ENCODE data around the gene OR5B12. TPM values are rescaled to one million over a fixed set of nuclear protein-coding genes. Genes with fewer than 3 reads are reported as not detected.
"Not testable (repeated sequence)": the region's sequence is repeated elsewhere in the genome, so short reads cannot be mapped to it uniquely, and the experiment has no call there.

Gene OR5B12
- total RNA-seq, 1 donor from 2014 or later, result not detected

DNA sequence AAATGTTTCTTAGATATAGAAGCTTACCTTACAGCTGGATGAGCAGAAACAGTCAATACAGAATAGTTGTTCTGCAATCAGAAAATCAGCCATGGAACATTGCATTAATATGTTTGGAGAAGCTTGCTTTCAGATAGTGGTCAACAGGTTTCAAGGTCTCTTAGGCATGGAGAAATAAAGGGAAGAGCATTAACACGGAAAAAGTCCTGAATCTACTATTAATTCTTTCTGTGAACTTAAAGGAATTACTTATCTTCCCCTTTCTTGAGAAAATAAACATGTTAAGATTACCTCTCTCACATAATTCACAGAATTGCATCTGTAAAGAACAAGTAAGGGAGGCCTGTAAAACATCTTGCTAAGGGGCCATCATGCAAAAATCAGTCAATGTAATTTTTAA lies 35.3 kb downstream of the OR5B12 start, which contains the start of gene OR5B3:
Gene OR5B3 (minus strand): TSS at position 101 of the 400 bp plus-strand sequence. CDS start 3,465 bp downstream, outside the sequence.
- TF ChIP-seq, protein P1, sequence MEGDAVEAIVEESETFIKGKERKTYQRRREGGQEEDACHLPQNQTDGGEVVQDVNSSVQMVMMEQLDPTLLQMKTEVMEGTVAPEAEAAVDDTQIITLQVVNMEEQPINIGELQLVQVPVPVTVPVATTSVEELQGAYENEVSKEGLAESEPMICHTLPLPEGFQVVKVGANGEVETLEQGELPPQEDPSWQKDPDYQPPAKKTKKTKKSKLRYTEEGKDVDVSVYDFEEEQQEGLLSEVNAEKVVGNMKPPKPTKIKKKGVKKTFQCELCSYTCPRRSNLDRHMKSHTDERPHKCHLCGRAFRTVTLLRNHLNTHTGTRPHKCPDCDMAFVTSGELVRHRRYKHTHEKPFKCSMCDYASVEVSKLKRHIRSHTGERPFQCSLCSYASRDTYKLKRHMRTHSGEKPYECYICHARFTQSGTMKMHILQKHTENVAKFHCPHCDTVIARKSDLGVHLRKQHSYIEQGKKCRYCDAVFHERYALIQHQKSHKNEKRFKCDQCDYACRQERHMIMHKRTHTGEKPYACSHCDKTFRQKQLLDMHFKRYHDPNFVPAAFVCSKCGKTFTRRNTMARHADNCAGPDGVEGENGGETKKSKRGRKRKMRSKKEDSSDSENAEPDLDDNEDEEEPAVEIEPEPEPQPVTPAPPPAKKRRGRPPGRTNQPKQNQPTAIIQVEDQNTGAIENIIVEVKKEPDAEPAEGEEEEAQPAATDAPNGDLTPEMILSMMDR (IDR thresholded peaks at IDR 0.05; ENCODE audit: unreplicated experiment), result no peak
- no peak within 1 kb of the TSS for H3K27ac Mint-ChIP-seq
- no peaks in the 10 kb centered on the region for H3K36me3 Mint-ChIP-seq (ENCODE audit: insufficient read depth)
- no peak for DNase-seq (ENCODE audit: low spot score, unreplicated experiment)
- H3K4me1 Mint-ChIP-seq (ENCODE audit: low read depth), result no peaks in the 10 kb centered on the region
- H3K4me3 Mint-ChIP-seq (ENCODE audit: low read depth), result no peak within 1 kb of the TSS
- H3K9me3 Mint-ChIP-seq (ENCODE audit: low read depth), result peaks cover 10% of the 10 kb centered on the region
- no peaks in the 10 kb centered on the region for H3K27me3 Mint-ChIP-seq

DNA sequence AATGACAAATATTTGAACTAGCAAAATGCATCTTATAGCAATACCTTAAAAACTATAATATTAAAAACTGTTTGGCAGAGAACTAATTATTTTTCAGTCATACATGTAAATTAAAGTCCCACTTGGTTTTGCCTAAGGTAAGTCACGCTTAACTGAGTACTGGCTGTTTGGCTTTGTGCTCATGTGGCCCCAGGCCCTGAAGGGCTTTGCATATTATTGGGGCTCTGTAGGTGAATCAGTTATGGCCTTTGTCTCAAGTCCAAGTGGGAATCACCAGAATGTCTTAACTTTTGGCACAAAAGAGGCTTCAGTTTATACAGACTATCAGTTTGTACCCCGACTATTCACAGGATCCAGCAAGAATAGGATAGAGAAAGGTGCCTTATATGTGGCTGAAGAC lies 42.4 kb downstream of the OR5B12 start:
- H3K36me3 Mint-ChIP-seq (ENCODE audit: insufficient read depth); H3K9me3 Mint-ChIP-seq (ENCODE audit: low read depth); H3K27me3 Mint-ChIP-seq; H3K27ac Mint-ChIP-seq; H3K4me1 Mint-ChIP-seq (ENCODE audit: low read depth); DNase-seq (ENCODE audit: low spot score, unreplicated experiment); H3K4me3 Mint-ChIP-seq (ENCODE audit: low read depth): not testable (repeated sequence)

DNA sequence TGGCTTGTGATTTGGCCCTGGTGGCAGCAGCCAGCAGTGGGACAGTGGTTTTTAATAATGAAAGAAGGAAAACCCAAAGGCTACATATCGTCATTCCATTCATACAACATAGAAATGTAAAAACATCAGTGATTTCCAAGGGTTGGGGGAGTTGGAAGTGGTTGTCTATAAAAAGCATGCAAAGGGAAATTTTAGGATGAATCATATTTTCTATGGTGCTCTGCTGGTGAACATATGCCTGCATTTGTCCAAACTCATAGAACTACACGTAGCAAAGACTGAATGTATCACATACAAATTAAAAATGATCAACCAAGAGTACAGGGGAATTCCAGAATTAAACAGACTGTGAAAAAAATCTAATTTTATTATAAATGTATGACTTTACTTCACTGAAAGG lies 46.5 kb downstream of the OR5B12 start:
- Mint-ChIP-seq H3K27me3 (no peaks in the 10 kb centered on the region), H3K9me3 (ENCODE audit: low read depth) (peaks cover 16% of the 10 kb centered on the region), H3K36me3 (ENCODE audit: insufficient read depth) (no peaks in the 10 kb centered on the region), H3K27ac (no peak overlapping the region), H3K4me1 (ENCODE audit: low read depth) (peaks cover 4% of the 10 kb centered on the region), H3K4me3 (ENCODE audit: low read depth) (no peak overlapping the region)
- TF ChIP-seq, protein P1 (IDR thresholded peaks at IDR 0.05; ENCODE audit: unreplicated experiment), result no peak
- DNase-seq (ENCODE audit: low spot score, unreplicated experiment), result no peak

DNA sequence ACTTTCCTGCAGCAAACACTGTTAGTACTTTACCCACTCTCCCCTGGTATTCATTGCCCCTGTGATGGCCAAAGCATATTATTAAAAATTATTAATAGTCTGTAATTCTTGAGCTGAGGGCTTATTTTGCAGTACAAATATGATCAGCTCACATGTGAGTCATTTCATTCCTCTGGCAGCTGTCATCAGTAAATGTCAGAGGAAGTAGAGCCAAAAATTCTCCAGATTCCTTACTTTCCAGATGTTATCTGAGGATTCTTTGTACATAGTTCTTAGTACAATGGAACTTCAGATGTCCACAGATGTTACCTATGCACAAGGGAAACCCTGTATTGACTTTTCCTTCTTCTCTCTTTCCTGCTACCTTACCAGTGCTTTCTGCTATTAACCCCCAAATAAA lies 47.8 kb downstream of the OR5B12 start:
- TF ChIP-seq, protein P1 (IDR thresholded peaks at IDR 0.05; ENCODE audit: unreplicated experiment), result no peak
- Mint-ChIP-seq H3K9me3 (ENCODE audit: low read depth) (peaks cover 16% of the 10 kb centered on the region), H3K27me3 (no peaks in the 10 kb centered on the region), H3K36me3 (ENCODE audit: insufficient read depth) (no peaks in the 10 kb centered on the region), H3K27ac (no peak overlapping the region), H3K4me3 (ENCODE audit: low read depth) (no peak overlapping the region), H3K4me1 (ENCODE audit: low read depth) (peaks cover 4% of the 10 kb centered on the region)
- no peak for DNase-seq (ENCODE audit: low spot score, unreplicated experiment)

DNA sequence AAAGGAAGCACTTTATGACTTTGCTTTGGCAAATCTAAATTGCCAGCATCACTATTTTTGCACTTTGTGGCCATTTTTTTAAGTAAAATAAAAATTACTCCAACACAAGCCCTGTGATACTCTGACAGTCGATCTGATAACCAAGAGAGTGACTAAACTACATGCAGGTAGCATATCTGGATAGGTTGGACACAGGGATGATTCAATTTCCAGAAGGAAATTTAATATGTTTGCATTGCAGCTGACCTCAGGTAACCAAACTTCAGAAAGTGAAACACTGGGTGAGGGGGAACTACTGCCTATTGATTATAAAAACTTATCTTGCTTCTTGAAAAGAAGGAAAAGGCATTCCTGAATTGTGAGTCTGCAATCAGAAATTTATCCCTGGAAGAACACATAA lies 49.3 kb downstream of the OR5B12 start:
- Mint-ChIP-seq H3K4me3 (ENCODE audit: low read depth) (no peak overlapping the region), H3K9me3 (ENCODE audit: low read depth) (peaks cover 16% of the 10 kb centered on the region), H3K4me1 (ENCODE audit: low read depth) (peaks cover 4% of the 10 kb centered on the region), H3K27ac (no peak overlapping the region), H3K27me3 (no peaks in the 10 kb centered on the region), H3K36me3 (ENCODE audit: insufficient read depth) (no peaks in the 10 kb centered on the region)
- no peak for DNase-seq (ENCODE audit: low spot score, unreplicated experiment)
- TF ChIP-seq, protein P1 (IDR thresholded peaks at IDR 0.05; ENCODE audit: unreplicated experiment), result no peak

DNA sequence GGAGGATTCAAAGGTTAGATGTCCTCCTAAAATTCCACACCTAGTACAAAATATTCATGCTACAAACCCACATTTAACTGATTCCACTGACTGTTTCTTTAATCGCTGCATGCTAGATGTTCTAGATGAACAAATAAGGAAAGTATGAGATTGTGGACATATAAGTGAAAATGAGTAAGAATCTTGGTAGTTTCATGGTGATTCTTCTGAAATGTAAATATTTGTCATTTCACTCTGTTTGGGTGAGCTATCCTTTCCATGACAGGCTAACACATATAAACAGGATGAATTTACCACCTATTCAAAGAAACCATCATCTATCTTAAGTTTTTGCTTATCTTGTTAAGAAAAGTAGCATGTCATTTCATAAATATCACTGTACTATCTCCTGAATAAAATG lies 50.2 kb downstream of the OR5B12 start:
- H3K27me3 Mint-ChIP-seq, result no peaks in the 10 kb centered on the region
- TF ChIP-seq, protein P1 (IDR thresholded peaks at IDR 0.05; ENCODE audit: unreplicated experiment), result no peak

More for the DNA sequence above, 50.2 kb downstream of the OR5B12 start:
- no peaks in the 10 kb centered on the region for H3K36me3 Mint-ChIP-seq (ENCODE audit: insufficient read depth)
- H3K4me3 Mint-ChIP-seq (ENCODE audit: low read depth), result no peak overlapping the region
- peaks cover 4% of the 10 kb centered on the region for H3K4me1 Mint-ChIP-seq (ENCODE audit: low read depth)
- H3K27ac Mint-ChIP-seq, result no peak overlapping the region
- no peak for DNase-seq (ENCODE audit: low spot score, unreplicated experiment)
- H3K9me3 Mint-ChIP-seq (ENCODE audit: low read depth), result peaks cover 16% of the 10 kb centered on the region
